NCI-H526 treated with DMSO at 0.1 percent for 48 hours (cell line): ENCODE results near the gene ABCG1.

Experiments
- DNase-seq: peaks from one replicate; lab custom pipeline; 2025; lab: John Stamatoyannopoulos, UW

Gene ABCG1

DNA sequence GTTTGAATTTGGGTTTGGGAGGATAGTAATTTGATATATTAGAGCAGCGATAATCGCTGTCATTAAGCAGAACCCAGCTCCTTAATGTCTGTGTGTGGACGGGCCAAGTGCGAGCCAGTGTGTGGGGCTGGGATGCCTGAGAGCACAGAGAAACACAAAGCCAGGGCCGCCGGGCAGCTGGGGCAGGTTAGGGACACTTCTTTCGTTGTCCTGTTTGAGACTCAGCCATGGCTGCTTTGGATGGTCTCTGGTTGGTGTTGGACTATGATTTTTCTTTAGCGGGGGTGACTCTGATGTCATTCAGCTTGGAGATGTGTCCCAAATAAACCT, 33.4 kb downstream of the ABCG1 start:
- no peak for DNase-seq

DNA sequence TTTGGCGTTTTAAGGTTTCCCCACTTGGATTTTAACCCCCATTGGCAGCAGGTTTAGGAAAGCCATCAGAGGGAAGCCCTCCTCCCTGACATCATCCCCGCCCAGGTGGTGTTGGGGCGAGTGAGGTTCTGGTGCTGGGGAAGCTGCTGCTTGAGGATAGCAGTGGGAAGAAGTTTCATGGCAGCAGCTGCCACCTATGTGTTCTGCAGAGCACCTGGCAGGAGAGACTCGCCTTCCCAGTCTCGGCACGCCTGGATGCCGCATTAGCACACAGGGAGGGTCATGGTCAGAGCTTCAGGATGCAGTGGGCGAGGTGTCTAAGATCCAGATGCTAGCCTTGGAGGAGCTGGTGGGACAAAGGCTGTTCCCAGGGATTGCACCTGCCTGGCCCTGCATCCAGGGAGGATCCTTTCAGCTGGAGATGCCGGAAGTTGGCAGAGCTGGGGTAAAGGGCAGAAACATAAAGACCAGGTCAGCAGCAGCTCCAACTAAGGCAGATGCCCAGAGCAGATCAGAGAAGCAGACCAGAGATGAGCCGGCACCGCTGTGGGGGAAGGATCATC, 33.9 kb downstream of the ABCG1 start:
- DNase-seq = no peak

DNA sequence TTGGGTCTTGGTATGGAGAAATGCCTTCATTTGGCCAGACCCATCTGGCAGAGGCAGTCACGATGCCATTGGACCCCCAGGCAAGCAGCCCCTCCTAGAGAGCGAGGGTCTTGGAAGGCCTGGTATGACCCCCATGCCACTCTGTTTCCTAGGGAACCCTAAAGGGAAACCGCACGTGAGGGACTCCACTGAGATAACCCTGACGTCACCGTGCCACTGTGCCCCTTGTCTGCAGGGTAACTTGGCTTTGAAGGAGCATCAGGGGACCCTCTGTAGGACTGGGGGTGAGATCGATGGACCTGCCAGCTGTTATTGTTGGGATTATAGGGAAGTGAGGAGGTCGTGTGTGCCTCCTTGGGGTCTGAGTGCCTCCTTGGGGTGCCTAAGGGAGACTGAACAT, 34.5 kb downstream of the ABCG1 start:
- no peak for DNase-seq

DNA sequence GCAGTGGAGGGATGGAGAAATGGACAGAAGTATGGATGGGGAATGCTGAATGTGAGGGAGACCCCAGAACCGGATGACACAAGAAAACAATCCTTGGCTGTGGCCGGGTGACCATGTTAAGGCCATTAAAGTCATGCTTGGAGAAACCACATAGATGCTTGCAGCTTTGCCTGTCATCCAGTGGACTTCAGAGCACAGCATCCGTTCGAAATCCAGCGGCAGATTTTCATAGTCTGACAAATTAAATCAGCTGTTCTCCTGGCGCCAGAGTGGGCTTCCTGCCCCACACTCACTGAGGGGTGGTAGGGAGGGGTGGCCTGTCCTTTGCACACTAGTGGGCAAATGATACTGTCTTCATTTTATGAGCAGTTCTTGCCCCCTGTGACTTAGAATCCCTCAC, 35.1 kb downstream of the ABCG1 start:
- DNase-seq = no peak

DNA sequence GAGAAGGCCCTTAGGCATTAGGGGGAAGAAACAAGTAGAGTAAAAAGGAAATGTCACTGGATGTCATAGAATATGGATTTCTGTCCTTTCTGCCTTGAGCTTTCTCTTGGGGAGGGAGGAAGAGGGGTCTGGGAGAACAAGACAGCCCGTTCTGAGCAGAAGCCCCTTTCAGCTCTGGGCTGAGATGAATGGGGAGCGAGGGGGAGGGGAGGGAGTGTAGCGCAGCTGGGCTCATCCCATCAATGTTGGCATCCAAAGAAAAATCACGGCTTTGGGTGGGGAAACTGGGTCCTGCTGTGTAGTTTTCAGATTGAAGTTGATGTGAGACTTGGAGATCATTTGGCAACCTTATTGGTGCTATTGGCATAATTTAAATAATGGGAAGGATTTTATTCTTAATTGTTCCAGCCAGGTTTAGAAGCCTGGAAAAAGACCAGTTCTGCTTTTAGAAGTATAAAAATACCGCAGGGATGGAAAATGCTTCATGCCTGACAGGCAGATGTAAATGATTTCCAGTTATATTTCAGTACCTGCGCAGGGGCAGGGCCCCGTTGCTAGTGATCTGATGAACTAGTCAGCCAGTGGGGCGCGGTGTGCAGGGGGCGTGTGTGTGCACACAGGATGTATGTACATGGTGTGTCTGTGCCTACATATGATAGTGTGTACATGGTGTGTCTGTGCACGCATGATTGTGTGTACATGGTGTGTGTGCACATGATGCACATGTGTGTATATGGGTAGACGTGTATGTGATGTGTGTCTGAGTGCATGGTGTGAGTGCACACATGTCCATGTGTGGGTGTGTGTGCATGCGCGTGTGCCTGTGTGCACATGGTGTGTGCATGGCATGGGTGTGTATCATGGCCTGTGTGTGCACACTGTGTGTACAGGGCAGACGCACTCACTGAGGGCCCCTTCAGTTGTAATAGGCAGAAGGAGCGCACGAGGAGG, 36.0 kb downstream of the ABCG1 start:
- no peak for DNase-seq

DNA sequence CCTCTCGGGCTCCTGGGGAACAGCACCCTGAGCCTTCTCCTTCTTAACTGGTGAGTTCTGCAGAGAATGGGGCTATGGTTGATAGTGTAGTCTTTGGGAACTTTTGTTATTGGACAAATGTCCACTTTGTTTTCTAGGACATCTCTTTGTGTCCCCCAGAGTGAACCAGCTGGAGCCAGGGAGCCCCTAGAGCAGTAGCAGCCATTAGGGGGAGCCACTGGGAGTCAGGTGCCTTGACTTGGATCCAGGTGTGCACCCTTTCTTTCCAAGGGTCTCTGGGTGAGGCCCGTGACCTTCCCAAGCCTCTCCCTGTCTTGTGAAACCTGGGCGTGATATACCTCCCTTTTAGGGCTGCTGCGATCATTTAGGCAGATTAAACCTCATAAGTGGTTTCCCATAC, 36.9 kb downstream of the ABCG1 start:
- no peak for DNase-seq

DNA sequence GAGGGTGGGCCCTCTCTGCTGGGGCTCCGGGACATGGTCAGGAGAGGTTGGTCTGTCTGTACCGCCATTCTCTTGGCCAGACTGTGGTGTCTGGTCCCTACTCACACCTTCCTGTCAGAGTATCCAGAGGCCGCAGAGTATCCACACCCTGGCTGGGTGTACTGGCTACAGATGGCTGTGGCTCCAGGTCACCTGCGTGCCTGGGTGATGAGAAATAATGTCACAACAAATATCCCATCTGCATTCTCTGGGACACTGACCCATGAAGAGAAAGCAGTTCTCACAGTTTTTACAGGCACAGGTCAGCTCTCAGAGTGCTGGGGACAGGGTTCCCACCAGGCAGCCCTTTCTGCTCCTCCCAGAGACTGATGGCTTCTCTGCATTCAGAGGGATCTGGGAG, 37.4 kb downstream of the ABCG1 start:
- no peak for DNase-seq

DNA sequence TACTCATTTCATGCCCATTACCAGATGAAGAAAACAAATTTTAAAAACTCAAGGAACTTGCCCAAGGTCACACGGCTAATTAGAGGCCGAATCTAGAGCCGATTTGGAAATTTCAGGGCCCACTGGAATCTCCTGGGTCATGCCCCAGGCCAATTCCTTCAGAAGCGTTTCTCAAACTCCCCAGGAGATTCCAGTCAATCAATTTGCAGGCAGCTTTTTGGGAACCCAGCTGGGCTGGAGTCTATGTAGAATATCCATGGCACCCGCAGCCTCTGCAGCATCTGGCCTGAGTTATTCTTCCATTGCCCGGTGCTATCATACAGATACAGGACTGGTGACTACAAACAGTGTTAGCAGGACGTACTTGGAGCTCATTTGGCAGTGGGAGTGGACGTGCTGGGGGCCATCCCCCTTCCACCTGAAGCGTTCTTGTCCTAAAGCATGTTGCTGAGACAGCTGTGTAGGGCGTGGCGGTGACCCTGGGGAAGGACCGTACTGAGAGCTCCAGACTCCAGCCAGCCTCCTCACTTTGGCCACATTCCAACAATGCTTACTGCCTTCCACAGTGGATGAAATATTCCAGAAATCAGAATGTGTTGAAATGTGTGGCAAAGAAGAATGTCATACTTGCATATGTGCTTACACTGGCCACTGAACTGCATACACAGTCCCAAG, 38.3 kb downstream of the ABCG1 start:
- no peak for DNase-seq

DNA sequence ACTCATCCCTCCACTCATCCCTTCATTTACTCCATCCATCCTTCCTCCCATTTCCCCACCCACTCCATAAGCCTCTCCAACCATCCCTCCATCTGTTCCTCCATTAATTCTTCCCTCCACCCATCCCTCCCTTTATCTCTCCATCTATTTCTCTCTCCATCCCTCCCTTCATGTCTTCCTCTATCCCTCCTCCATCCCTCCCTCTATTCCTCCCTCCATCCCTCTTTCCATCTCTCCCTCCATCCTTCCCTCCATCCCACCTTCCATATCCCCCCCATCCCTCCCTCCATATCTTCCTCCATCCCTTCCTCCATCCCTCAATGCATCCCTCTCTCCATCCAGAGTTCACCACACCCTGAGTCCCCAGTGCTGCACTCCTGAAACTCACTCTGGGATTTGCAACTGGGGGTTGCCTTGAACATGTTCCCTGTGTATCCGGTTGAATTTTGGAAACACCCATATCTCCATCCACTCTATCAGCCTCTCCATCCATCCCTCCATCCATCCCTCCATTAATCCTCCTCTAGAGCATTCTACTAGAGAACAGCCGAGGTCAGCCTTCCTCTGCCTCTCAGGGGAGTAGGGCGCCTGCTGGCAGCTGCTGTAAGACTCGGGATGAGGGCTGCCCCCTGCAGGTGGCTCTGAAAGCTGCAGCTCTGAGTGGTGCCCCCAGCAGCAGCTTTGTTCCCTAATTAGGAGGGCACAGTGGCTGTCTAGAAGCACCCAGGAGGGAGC, 39.4 kb downstream of the ABCG1 start:
- DNase-seq = no peak

DNA sequence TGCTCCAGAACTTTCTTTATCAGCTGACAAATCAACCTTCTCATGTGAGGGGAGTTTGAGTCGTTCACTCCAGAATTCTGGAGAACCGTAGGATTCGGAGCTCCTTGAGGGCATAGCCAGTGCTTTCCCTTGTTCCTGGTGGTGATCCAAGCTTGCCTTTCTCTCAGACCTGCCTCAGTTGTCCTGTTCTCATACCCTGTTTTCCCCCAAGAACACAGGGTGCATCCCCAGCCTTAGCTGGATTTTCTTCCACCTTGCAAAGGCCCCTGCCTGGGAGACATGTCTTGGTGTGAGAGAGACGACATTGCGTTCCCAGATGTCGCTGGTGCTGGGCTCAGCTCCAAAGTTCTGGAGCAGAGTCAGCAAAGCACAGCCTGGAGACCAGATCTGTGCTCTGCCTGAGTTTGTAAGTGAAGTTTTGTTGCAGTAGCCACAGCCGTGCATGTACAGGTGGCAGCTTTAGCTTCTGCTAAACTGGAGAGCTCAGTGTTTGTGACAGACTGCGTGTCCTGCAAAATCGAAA, 40.0 kb downstream of the ABCG1 start:
- no peak for DNase-seq

DNA sequence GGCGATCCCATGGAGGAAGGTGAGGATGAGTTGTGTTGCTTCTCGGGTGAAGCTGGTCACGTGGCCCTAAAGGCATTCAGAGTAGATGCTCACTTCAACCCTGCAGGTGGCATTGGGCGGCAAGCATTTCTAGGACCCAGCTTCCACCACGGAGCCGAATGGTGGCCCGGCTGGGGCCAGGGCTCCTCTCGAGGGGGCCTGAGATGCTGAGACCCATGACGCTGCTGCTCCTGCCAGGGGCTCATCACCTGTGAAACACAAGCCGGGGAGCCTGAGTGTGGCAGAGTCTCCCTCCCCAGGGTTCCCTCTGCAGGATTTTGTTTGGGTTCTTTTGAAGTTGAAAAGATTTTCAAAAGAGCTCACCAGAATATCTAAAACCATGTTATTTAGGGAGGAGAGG, 41.2 kb downstream of the ABCG1 start:
- DNase-seq = no peak

DNA sequence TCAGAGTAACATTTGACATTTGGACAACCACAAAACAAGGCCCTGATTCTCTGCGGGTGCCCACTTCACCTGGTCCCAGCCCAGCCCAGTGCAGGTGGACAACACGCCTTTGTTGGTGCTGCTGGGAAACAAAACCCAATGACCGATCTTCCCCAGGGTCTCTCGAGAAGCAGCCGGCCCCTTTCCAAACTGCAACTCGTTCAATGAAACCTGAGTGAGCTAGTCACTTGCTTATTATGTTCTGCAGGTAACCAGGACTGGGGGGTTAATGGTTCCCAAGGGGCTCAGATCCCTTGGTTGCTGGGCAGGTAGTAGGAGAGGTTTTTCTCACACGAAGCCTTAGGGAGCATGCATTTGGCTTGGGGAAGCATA, 42.9 kb downstream of the ABCG1 start:
- peak; percentile 45 for DNase-seq

DNA sequence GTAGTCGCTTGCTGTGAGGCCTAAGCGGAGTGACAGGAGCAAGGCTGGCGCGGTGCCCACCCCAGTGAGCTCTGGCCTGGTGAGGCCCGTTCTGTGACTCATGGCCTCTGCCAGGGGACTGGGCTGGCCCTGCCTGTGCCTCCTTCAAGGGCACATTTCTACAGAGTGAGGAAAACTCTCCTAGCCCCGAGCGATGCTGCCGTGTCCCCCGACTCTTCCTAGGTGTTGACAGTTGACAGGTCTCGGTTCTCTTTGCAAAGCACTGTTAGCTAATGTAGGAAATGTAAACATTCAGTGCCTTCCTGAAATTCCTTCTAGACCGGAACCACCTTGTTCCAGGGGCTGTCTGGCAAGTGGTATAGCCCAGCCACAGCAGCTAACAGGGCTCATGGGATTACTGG, 43.9 kb downstream of the ABCG1 start:
- DNase-seq = peak; percentile 42

DNA sequence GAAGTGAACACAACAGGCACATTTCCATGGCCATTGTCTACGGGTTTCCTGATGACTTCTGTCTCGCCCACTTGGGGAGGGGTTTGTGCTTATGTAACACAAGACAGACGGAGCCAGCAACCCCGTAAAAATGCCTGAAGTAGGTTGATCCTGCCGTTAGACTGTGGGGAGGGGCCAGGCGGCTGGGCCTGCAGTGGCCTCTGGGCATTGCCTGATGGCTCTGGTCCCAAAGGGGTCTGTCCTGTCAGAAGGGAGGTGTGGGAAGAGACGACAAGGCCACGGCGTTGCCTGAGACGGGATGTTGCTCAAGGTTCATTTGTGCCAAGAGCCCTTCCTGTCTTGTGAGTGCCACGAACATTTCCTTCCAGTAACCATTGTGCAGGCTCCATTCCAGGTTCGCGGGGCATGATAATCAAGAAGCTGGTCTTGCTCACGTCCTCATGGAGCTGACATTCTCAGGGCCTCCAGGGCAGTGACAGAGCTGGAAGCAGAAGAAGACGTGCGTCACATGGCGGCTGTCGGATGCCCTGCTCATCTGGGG, 44.7 kb downstream of the ABCG1 start:
- no peak for DNase-seq

DNA sequence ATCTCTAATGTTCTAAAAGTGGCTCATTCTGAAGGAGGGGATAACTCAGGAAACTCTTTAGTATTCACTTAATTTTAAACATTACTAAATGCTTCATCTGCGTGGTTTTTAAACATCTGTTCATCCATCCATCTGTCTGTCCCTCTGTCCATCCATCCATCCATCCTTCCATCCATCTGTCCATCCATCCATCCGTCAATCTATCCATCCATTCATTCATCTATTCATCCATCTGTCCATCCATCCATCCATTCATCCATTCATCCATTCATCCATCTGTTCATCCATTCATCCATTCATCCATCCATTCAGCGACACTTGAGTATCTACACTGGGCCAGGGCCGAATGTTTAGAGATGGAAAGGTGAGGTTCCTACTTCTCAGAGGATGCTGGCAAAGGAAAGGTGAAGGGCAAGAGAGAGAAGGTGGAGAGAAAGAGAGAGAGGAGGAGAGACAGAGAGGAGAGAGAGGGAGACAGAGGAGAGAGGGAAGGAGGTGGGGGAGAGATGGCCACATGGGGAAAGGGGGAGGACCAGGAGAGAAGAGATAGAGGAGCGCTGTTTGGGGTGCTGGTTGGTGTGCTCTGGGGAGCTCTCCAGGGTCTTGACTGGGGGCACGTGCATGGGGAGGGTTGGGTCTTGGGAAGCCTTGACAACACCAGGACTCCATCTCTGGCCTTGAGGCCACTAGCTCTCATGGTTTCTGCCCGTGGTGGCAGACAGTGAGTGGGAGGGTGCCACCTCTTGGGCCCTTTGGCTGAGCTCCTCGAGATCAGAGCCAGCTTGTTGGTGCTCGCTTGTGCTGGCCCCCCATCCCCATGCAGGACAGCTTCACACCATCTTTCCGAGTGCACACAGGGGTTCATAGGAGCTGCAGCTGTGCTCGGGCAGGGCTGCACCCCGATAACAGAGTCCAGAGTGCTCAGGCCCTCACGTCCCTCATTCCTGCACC, 45.6 kb downstream of the ABCG1 start:
- DNase-seq = no peak

DNA sequence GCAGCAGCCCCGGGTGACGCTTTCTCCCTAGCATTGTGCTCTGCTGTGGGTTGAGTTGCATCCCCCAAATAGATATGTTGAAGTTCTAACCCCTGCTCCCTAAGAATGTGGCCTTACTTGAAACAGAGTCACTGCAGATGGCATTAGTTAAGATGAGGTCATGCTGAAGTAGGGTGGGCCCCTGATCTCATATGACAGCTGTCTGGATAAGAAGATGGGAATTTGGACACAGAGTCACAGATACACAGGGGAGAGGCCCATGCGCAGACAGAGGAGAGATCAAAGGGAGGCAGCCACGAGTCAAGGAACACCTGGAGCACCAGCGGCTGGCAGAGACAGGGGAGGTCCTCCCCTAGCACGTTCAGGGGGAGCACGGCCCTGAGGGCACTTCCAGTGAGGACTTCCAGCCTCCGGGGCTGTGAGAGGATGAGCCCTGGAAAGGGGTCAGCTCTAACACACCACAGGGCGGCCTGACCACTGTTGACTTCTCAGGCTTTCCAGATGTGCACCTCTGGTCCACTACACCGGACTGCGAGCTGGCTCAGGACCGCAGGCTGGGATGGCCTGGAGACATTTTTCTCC, 46.4 kb downstream of the ABCG1 start:
- DNase-seq = no peak

DNA sequence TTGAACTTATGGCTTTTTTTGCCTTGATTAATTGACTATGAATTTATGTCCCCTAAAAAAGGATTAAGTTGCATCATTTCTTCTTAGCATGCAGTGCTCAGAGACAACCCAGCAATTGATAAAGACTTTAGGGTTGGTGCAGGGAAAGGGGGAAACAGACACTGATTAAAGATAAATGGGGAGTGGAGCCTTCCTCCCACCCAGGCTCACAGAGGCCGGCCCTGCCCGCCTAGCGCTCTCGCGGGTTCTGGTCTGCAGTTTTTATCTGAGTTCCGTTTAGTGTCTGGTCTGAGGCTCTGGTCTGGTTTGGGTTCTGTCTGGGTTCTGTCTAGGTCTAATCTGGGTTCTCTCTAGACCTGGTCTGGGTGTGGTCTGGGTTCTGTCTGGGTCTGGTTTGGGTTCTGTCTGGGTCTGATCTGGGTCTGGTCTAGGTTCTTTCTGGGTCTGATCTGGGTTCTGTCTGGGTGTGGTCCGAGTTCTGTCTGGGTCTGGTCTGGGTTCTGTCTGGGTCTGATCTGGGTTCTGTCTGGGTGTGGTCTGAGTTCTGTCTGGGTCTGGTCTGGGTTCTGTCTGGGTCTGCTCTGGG, 48.1 kb downstream of the ABCG1 start:
- DNase-seq = no peak

DNA sequence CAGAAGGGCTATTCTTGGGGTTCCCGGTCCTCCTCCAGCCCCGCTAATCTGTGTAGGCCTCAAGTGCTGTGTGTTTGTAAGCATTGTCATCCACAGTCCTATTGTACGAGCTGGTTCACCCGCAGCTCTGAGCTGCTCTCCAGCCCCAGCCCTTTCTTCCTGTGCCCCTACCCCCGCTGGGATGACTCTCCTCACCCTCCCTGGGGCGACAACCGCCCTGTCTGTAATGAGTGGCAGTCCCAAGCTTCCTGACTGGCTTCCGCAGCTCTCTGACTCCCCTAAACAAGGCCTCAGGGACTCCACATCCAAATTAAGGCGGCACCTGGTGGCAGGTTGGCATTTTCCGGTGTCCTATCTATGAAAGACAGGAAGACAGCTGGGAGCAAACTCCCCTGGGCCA, 50.4 kb downstream of the ABCG1 start:
- DNase-seq = peak; percentile 82

DNA sequence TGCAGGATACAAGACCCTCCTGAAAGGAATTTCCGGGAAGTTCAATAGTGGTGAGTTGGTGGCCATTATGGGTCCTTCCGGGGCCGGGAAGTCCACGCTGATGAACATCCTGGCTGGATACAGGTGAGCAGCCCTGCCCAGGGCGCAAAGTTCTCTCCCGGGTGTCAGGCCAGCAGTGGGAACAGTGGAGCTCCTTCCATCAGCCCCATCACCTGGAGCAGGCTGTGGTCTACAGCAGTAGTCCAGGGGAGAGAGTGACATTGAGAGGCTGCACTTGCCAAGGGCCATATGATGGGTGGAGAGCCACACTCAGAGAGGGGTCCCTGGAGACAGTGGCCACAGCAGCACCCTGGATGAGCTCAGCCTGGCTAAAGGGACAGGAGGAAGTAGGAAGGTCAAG, 52.1 kb downstream of the ABCG1 start:
- no peak for DNase-seq
